ENCODE measurements around the gene SERINC5. TPM values are rescaled to one million over a fixed set of nuclear protein-coding genes. Genes with fewer than 3 reads are reported as not detected.

SERINC5 gene
- total RNA-seq, 5 donors from 2014 or later (not counting 1 experiment from before 2014, with no cell fraction given), result 109 to 170 (median 112) TPM

DNA sequence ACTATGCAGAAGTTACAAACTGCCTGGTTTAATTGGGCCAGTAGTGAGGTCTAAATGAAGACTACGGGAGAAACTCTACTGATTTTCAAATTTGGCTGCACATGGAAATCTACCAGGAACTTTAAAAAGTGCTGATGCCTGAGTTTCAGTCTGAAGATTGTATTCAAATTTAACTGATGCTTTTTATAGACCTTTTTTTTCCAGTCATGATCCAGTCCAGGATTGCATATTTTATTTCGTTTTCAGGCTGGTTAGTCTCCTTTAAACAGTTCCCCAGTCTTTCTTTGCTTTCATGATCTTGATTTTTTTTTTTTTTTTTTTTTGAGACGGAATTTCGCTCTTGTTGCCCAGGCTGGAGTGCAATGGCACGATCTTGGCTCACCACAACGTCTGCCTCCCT, 40.3 kb upstream of the SERINC5 start:
- no CpG with 5 or more reads among the region's 6 CpGs for WGBS (ENCODE audit: insufficient coverage)
- DNase-seq, result no peak
- ATAC-seq (replicated peaks in 1 of 4), result no peak
- Mint-ChIP-seq H3K4me3 (no peak overlapping the region), H3K9me3 (no peaks in the 10 kb centered on the region), H3K4me1 (no peaks in the 10 kb centered on the region), H3K27ac (no peak overlapping the region), H3K27me3 (no peaks in the 10 kb centered on the region), H3K36me3 (no peaks in the 10 kb centered on the region)
- H3K9me3 ChIP-seq, result no peaks in the 10 kb centered on the region
- no peaks in the 10 kb centered on the region for H3K36me3 ChIP-seq (ENCODE audit: control insufficient read depth in 2 of 2, extremely low read depth in 1 of 2, insufficient read depth in 1 of 2, low read length in 1 of 2)
- no peaks in the 10 kb centered on the region for H3K27me3 ChIP-seq (replicated peaks in 1 of 2; ENCODE audit: control insufficient read depth in 2 of 2, extremely low read depth in 1 of 2, insufficient read depth in 2 of 2, low read length in 1 of 2)
- no peak overlapping the region for H3K27ac ChIP-seq (ENCODE audit: low read length)
- ChIA-PET CTCF (no interaction called here), POLR2A (no interaction called here)
- no peak overlapping the region for H3K4me3 ChIP-seq (ENCODE audit: control insufficient read depth in 1 of 2, extremely low read depth in 1 of 2, low read length in 1 of 2)
- no peaks in the 10 kb centered on the region for H3K4me1 ChIP-seq (ENCODE audit: control insufficient read depth in 1 of 2, extremely low read depth in 1 of 2, insufficient read depth in 2 of 2, low read length in 2 of 2)

GRCh38 chr5:80291761-80292160, 35.9 kb upstream of the SERINC5 start:
- no peak overlapping the region for H3K4me3 ChIP-seq (ENCODE audit: control insufficient read depth in 1 of 2, extremely low read depth in 1 of 2, low read length in 1 of 2)
- no peak for DNase-seq
- Mint-ChIP-seq H3K4me1 (no peaks in the 10 kb centered on the region), H3K36me3 (no peaks in the 10 kb centered on the region), H3K27ac (no peak overlapping the region), H3K9me3 (no peaks in the 10 kb centered on the region), H3K4me3 (no peak overlapping the region), H3K27me3 (no peaks in the 10 kb centered on the region)
- no peak overlapping the region for H3K27ac ChIP-seq (ENCODE audit: low read length)
- 100% methylated on average over 5 of the region's 8 CpGs for WGBS (ENCODE audit: insufficient coverage)
- ATAC-seq (replicated peaks in 1 of 4), result no peak
- no peaks in the 10 kb centered on the region for H3K36me3 ChIP-seq (ENCODE audit: control insufficient read depth in 2 of 2, extremely low read depth in 1 of 2, insufficient read depth in 1 of 2, low read length in 1 of 2)
- H3K27me3 ChIP-seq (replicated peaks in 1 of 2; ENCODE audit: control insufficient read depth in 2 of 2, extremely low read depth in 1 of 2, insufficient read depth in 2 of 2, low read length in 1 of 2), result peaks cover 0 to 9% of the 10 kb centered on the region in 2 experiments
- no peaks in the 10 kb centered on the region for H3K4me1 ChIP-seq (ENCODE audit: control insufficient read depth in 1 of 2, extremely low read depth in 1 of 2, insufficient read depth in 2 of 2, low read length in 2 of 2)
- ChIA-PET CTCF (interaction anchor here in 1 of 2 donors (1.2 kb wide), 1 partner anchor 208 kb away, joined by 4 read pairs; no protein-coding TSS in a partner anchor), POLR2A (interaction anchor here in 1 of 2 donors (0.7 kb wide), 1 partner anchor 709 kb away, joined by 5 read pairs; no protein-coding TSS in a partner anchor)
- H3K9me3 ChIP-seq, result no peaks in the 10 kb centered on the region

DNA sequence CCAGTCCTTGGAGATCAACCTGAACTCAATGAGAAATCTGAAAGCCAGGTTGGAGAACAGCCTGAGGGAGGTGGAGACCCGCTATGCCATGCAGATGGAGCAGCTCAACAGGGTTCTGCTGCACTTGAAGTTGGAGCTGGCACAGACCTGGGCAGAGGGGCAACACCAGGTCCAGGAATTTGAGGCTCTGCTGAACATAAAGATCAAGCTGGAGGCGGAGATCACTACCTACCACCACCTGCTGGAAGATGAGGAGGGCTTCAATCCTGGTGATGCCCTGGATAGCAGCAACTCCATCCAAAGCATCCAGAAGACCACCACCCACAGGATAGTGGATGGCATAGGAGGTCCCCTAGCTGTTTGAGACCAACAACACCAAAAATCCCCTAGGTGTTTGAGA, 33.5 kb upstream of the SERINC5 start:
- Histone ChIP-seq H3K4me1 (ENCODE audit: control insufficient read depth in 1 of 2, extremely low read depth in 1 of 2, insufficient read depth in 2 of 2, low read length in 2 of 2) (peaks cover 6 to 9% of the 10 kb centered on the region in 2 experiments), H3K27ac (ENCODE audit: low read length) (no peak overlapping the region), H3K27me3 (replicated peaks in 1 of 2; ENCODE audit: control insufficient read depth in 2 of 2, extremely low read depth in 1 of 2, insufficient read depth in 2 of 2, low read length in 1 of 2) (peaks cover 0 to 9% of the 10 kb centered on the region in 2 experiments), H3K4me3 (ENCODE audit: control insufficient read depth in 1 of 2, extremely low read depth in 1 of 2, low read length in 1 of 2) (no peak overlapping the region), H3K9me3 (no peaks in the 10 kb centered on the region), H3K36me3 (ENCODE audit: control insufficient read depth in 2 of 2, extremely low read depth in 1 of 2, insufficient read depth in 1 of 2, low read length in 1 of 2) (no peaks in the 10 kb centered on the region)
- ChIA-PET CTCF (interaction anchor here in 1 of 2 donors (0.5 to 1.1 kb wide), 2 partner anchors 19 to 149 kb away, joined by 5 to 7 read pairs; no protein-coding TSS in a partner anchor), POLR2A (no interaction called here)
- H3K4me1 Mint-ChIP-seq, result peaks cover 9 to 17% (median 11%) of the 10 kb centered on the region in 3 donors
- H3K27ac Mint-ChIP-seq, result no peak overlapping the region
- no peak for DNase-seq
- no peaks in the 10 kb centered on the region for H3K9me3 Mint-ChIP-seq
- 73% methylated on average over 1 of the region's 2 CpGs for WGBS (ENCODE audit: insufficient coverage)
- H3K4me3 Mint-ChIP-seq, result no peak overlapping the region
- no peak for ATAC-seq (replicated peaks in 1 of 4)
- no peaks in the 10 kb centered on the region for H3K27me3 Mint-ChIP-seq
- no peaks in the 10 kb centered on the region for H3K36me3 Mint-ChIP-seq

- no CpG with 5 or more reads among the region's 2 CpGs for WGBS (ENCODE audit: insufficient coverage)
- Mint-ChIP-seq H3K4me1 (peaks cover 9 to 24% (median 12%) of the 10 kb centered on the region in 3 donors), H3K9me3 (no peaks in the 10 kb centered on the region), H3K27ac (no peak overlapping the region), H3K36me3 (no peaks in the 10 kb centered on the region), H3K27me3 (no peaks in the 10 kb centered on the region), H3K4me3 (no peak overlapping the region)
- DNase-seq, result no peak
- Histone ChIP-seq H3K9me3 (no peaks in the 10 kb centered on the region), H3K27me3 (replicated peaks in 1 of 2; ENCODE audit: control insufficient read depth in 2 of 2, extremely low read depth in 1 of 2, insufficient read depth in 2 of 2, low read length in 1 of 2) (peaks cover 0 to 9% of the 10 kb centered on the region in 2 experiments), H3K4me1 (ENCODE audit: control insufficient read depth in 1 of 2, extremely low read depth in 1 of 2, insufficient read depth in 2 of 2, low read length in 2 of 2) (peaks cover 7 to 9% of the 10 kb centered on the region in 2 experiments), H3K36me3 (ENCODE audit: control insufficient read depth in 2 of 2, extremely low read depth in 1 of 2, insufficient read depth in 1 of 2, low read length in 1 of 2) (no peaks in the 10 kb centered on the region), H3K27ac (ENCODE audit: low read length) (no peak overlapping the region), H3K4me3 (ENCODE audit: control insufficient read depth in 1 of 2, extremely low read depth in 1 of 2, low read length in 1 of 2) (no peak overlapping the region)
- POLR2A ChIA-PET, result no interaction called here
- ATAC-seq (replicated peaks in 1 of 4), result no peak
- CTCF ChIA-PET, result no interaction called here
Measured at GRCh38 chr5:80288177-80288576, 32.3 kb upstream of the SERINC5 start.

DNA sequence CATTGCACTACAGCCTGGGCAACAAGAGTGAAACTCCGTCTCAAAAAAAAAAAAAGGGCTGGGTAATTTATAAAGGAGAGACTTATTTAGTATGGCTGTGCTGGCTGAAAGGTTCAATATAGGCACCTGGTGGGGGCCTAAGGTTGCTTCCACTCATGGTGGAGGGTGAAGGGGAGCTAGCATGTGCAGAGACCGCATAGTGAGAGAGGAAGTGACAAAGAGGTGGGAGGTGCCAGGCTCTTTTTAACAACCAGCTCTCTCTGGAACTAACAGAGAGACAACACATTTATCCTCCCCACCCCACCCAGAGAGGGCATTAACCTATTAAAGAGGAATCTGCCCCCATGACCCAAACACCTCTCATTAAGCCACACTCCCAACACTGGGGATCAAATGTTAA, 28.9 kb upstream of the SERINC5 start:
- Mint-ChIP-seq H3K4me3 (peak overlapping the region in 1 of 3 donors; percentile 42), H3K27me3 (no peaks in the 10 kb centered on the region), H3K9me3 (no peaks in the 10 kb centered on the region), H3K27ac (peak overlapping the region in 1 of 2 donors; percentile 79), H3K36me3 (no peaks in the 10 kb centered on the region), H3K4me1 (peaks cover 9 to 29% (median 15%) of the 10 kb centered on the region in 3 donors)
- no peak overlapping the region for H3K27ac ChIP-seq (ENCODE audit: low read length)
- ATAC-seq (replicated peaks in 1 of 4), result peak; percentile 83 to 96 (median 94)
- H3K4me1 ChIP-seq (ENCODE audit: control insufficient read depth in 1 of 2, extremely low read depth in 1 of 2, insufficient read depth in 2 of 2, low read length in 2 of 2), result peaks cover 7 to 9% of the 10 kb centered on the region in 2 experiments
- WGBS (ENCODE audit: insufficient coverage), result 71% methylated on average over 1 of the region's 2 CpGs
- DNase-seq, result peak in 23 of 35 experiments; percentile 4 to 43 (median 24)
- H3K4me3 ChIP-seq (ENCODE audit: control insufficient read depth in 1 of 2, extremely low read depth in 1 of 2, low read length in 1 of 2), result no peak overlapping the region
- no peaks in the 10 kb centered on the region for H3K9me3 ChIP-seq
- no peaks in the 10 kb centered on the region for H3K36me3 ChIP-seq (ENCODE audit: control insufficient read depth in 2 of 2, extremely low read depth in 1 of 2, insufficient read depth in 1 of 2, low read length in 1 of 2)
- POLR2A ChIA-PET, result no interaction called here
- peaks cover 0 to 9% of the 10 kb centered on the region in 2 experiments for H3K27me3 ChIP-seq (replicated peaks in 1 of 2; ENCODE audit: control insufficient read depth in 2 of 2, extremely low read depth in 1 of 2, insufficient read depth in 2 of 2, low read length in 1 of 2)
- CTCF ChIA-PET, result interaction anchor here (0.6 to 2.0 kb wide), 10 partner anchors 19 to 1260 kb away, joined by 3 to 8 read pairs (median 3); no protein-coding TSS in a partner anchor

- Mint-ChIP-seq H3K4me1 (peaks cover 9 to 29% (median 15%) of the 10 kb centered on the region in 3 donors), H3K27me3 (no peaks in the 10 kb centered on the region), H3K9me3 (no peaks in the 10 kb centered on the region), H3K27ac (peak overlapping the region in 1 of 2 donors; percentile 1), H3K36me3 (no peaks in the 10 kb centered on the region), H3K4me3 (no peak overlapping the region)
- CTCF ChIA-PET, result no interaction called here
- no CpG with 5 or more reads among the region's 1 CpG for WGBS (ENCODE audit: insufficient coverage)
- DNase-seq (no peak), ATAC-seq (replicated peaks in 1 of 4) (no peak)
- H3K36me3 ChIP-seq (ENCODE audit: control insufficient read depth in 2 of 2, extremely low read depth in 1 of 2, insufficient read depth in 1 of 2, low read length in 1 of 2), result no peaks in the 10 kb centered on the region
- POLR2A ChIA-PET, result no interaction called here
- no peaks in the 10 kb centered on the region for H3K9me3 ChIP-seq
- peaks cover 0 to 1% of the 10 kb centered on the region in 2 experiments for H3K27me3 ChIP-seq (replicated peaks in 1 of 2; ENCODE audit: control insufficient read depth in 2 of 2, extremely low read depth in 1 of 2, insufficient read depth in 2 of 2, low read length in 1 of 2)
- no peak overlapping the region for H3K27ac ChIP-seq (ENCODE audit: low read length)
- peaks cover 7 to 9% of the 10 kb centered on the region in 2 experiments for H3K4me1 ChIP-seq (ENCODE audit: control insufficient read depth in 1 of 2, extremely low read depth in 1 of 2, insufficient read depth in 2 of 2, low read length in 2 of 2)
- no peak overlapping the region for H3K4me3 ChIP-seq (ENCODE audit: control insufficient read depth in 1 of 2, extremely low read depth in 1 of 2, low read length in 1 of 2)
Measured at GRCh38 chr5:80283360-80283759, 27.5 kb upstream of the SERINC5 start.

Measured in T-cell (primary cell).